ENCODE results near the gene PARP12.
"Not testable (repeated sequence)": the region's sequence is repeated elsewhere in the genome, so short reads cannot be mapped to it uniquely, and the experiment has no call there.

The PARP12 gene

DNA sequence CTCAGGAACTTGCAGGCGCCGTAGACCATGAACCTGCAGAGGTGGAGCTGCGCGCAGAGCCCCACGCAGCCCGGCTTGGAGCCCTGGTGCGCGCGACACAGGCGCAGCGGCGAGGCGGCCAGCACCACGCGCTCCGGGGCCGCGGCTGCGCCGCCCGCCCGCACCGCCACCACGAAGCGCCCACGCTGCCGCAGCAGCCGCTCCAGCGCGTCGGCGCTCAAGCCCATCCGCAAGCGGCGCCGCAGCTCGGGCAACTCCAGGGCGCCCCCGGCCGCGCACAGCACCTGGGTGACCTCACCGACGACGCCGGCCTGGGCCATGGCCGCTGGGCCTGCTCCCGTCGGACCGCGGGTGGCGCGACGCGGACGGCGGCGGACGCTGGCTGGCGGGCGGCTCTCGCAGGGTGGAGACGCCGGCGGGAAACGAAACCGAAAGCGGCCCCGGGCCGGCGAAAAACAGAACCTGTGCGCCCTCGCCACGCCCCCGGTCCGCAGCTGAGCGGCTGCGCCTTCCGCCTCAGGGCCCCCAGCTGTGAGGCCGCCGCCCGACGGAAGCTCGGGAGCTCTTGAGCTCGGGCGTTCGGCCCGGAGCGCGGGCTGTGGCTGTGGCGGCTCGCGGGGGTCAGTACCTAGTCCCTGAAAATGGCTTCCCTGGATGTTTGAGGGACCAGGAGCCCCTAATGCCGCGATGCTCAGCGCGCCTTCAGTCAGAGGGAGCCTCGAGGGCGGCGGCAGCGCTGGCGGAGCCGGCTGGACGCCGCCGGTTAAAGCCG lies at the start of gene PARP12:
TSS of gene PARP12 (minus strand) at position 424 of the 772 bp plus-strand sequence. CDS start at position 320, 104 bp downstream.
- no peak for FAIRE-seq

GRCh38 chr7:140108777-140109176 lies 46.0 kb upstream of the PARP12 start:
- FAIRE-seq, result not testable (repeated sequence)

GRCh38 chr7:140096459-140096858 lies 33.7 kb upstream of the PARP12 start:
- no peak for FAIRE-seq

- FAIRE-seq, result no peak
These were observed 30.6 kb upstream of the PARP12 start for GRCh38 chr7:140093375-140093774.

DNA sequence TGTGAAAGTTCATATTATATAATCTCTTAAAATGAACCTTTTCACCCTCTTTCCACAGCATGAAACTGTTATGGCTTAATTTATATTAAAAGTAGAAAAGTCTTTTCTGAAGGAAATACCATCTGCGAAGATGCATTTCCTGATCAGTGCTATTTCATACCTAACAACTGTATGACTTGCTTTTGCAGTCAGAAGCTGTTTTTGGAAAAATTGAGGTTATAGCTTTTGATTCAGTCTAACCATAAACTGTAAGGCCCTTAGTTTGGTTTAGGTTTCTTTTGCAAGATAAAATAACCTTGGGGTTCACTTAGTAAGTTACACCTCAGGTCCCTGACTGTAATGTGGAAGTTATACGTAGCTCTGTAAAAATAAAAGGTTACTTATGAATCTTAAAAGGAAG lies 22.7 kb upstream of the PARP12 start:
- no peak for FAIRE-seq

DNA sequence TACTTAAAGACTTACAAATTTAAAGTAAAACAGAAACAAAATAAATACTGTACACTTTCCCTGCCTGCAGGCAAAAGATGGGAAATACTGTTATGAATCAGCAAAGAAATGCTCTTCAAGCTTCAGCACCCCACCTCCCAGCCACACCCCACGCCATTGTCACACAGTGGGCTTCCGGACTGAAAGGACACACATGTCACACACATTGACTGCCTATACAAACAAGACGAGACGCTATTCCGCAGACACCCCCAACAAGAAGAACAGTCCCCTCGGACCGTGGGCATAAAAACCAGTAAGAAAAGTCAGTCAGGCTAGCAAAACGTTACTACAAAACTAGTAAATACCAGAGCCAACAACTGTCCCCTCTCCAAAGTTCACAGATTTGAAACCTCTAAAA lies 22.2 kb upstream of the PARP12 start:
- FAIRE-seq, result no peak

GRCh38 chr7:140084142-140084655 lies 21.4 kb upstream of the PARP12 start:
- no peak for FAIRE-seq

- FAIRE-seq, result no peak
These were observed 20.0 kb upstream of the PARP12 start for GRCh38 chr7:140082770-140083169.

- FAIRE-seq, result no peak
These were observed 19.1 kb upstream of the PARP12 start for GRCh38 chr7:140081774-140082425.

DNA sequence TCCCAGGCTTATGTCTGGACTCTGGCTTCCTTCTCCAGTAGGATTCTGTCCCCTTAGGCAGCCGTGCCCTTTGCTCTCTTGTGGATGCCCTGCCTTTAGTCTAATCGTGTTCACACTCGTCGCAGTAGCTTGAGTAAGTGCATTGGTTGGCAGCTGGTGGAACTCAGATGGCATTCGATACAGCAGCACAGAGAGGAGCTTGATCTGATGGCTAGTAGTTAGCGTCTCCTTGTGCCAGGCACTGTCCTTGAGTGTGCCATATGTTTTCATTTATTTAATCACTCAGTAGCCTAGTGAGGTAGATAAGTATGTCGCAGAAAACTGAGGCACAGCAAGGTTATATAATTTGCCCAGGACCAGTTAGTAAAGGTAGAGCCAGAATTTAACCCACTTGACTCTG lies 18.2 kb upstream of the PARP12 start:
- FAIRE-seq, result no peak

DNA sequence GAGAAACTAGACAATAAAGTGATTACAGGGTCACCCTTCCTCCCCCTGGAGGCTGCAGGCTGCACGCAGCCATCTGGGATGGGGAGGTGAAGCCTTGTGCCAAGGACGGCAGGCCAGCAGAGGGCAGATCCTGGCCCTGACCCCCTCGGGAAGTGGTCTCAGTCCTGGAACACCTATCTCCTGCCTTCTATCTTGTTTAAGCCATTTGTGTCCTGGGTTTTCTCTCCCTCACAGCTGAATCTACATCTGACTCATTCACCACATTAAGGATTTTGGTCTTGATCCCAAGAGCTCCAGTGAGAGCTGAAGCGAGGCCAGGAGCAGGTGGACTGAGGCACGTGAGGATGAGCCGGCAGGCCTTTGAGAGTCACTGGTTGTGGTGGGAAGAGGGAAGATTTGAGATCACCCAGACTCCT lies 16.4 kb upstream of the PARP12 start:
- FAIRE-seq, result no peak

DNA sequence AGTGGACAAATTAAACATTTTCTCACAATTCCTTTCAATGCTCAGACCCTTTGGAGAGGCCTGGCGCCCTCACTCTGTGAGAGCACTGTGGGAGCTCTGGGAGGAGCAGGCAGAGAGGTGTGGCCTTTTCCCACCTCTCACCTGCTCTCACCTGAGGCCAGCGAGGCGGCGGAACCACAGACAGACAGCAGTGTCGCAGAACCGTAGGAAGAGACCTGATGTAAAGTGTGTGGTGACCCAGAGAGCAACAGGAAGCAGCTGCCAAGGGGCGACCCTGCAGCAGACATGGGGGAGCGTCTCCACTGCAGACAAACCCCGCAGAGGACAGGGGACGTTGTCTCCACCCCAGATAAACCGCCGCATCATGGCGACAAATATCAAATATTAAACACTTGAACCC lies 15.6 kb upstream of the PARP12 start:
- no peak for FAIRE-seq

GRCh38 chr7:140074780-140075179 lies 12.0 kb upstream of the PARP12 start:
- no peak for FAIRE-seq

DNA sequence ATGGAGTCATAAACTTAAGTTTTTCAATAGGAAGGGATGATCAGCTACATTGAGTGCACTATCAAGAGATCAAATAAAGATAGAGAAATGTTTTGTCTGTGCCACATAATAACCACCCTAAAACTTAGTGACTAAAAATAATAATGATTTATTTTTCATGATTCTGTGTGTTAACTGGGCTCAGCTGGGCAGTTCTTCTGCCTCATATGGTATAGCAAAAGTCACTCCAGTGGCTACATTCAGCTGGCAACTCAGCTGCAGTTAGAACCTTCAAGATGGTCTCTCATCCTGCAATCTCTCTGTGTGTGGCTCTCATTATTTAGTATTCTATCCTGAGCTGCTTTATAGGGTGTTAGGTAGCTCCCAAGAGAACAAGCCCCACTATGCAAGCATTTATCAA lies 7.8 kb upstream of the PARP12 start:
- FAIRE-seq, result no peak

DNA sequence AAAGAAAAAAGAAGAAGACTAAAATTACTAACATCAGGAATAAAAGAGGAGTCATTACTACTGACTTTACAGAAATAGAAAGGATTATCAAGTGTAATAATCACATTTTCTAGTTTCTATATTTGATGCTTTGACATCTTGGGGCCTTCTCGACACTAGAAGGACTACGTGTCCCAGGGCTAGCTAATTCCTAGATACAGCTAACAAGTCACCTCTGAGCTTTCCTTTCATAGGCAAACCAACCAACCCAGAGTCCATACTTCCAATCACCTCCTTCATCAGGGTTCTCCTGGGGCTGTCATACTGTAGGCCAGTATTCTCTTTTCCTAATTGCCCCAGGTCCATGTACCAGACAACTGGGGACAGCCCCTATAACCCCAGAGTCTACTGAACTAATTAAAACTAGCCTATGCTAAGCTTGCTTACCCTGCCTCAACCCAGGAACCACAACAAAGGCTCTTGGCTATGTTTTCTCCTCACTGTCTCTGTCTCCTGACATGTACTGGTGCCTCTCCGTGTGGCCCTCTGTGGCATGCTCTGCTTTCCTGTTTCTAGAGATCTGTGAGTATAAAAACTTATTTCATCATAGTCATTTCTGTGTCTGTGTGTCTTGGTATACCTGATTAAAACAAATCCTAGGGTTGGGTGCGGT lies 6.7 kb upstream of the PARP12 start:
- no peak for FAIRE-seq

- no peak for FAIRE-seq
These were observed 5.3 kb upstream of the PARP12 start for GRCh38 chr7:140068033-140068432.

DNA sequence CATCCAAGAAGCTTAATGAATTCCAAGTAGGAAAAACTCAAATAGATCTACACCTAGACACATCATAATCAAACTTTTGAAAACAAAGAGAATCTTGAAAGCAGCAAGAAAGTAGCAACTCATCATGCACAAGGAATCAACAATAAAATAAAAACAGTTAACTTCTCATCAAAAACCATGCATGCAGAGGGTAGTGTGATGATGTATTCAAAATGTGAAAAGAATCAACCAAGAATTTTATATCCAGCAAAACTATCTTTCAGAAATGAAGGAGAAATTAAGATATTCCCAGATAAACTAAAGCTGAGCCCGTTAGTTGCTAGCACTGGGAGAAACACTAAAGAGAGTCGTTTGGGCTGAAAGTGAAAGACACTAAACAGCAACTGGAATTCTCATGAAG lies 4.3 kb upstream of the PARP12 start:
- no peak for FAIRE-seq

DNA sequence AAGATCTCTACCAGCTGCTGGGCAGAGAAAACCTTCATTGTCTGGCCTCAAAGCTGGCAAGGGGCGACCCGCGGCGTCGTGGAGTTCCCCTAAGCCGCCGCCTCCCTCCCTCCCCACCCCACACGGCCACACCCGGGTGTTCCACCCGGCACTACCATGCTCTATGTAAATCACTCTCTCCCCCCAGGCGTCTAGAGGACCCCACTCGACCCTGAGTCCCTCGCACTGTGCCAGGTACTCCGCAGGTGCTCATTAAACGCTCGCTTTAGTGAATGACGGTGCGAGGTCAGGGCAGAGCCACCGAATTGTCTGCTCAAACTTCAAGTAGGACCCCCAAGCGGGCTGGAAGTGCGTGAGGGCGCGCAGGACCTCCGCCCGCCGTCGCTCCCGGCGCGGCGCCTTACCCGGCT lies 628 bp downstream of the PARP12 start:
- FAIRE-seq, result no peak

DNA sequence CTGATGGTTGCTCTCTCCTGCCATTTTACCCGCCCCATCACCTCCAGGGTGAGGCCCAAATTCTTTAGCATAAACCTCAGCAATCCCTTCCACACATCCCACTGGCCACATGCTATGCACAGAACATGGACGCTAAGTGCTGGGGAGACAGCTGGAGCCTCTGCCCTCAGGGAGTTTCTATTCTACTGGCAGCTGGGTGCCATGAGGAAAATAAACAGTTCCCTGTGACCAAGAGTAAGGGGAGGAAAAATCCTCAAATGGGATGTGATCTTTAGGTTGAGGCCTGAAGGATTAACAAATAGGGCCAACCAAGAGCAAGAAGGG lies 1.2 kb downstream of the PARP12 start:
- no peak for FAIRE-seq

- no peak for FAIRE-seq
These were observed 1.8 kb downstream of the PARP12 start for GRCh38 chr7:140060788-140061606.

DNA sequence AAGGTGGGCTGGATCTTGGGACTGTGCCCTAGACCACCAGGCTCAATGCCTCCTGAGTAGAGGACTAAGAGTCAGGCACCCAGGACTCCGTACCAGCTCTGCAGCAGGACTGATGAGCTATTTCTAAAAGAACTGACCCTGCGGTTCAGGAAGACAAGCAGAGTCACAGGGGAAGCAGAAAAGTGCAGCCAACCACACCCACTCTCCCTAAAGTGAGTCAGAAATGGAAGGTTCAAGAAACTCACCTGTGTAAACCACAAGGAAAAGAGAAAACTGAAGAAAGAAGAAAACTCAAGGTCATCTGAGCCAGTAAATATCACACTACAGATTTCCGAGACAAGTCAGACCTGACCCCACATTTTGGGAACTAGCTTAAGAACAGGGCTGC lies 2.5 kb downstream of the PARP12 start:
- FAIRE-seq, result no peak

GRCh38 chr7:140059273-140060242 lies 3.2 kb downstream of the PARP12 start:
- no peak for FAIRE-seq

All from A204.1 (cell line).